ENCODE data around the gene TOPORS.

TOPORS gene

GRCh38 chr9:32503008-32503407 is 49.4 kb downstream of the TOPORS start:
- H3K4me3 ChIP-seq (ENCODE audit: low read length) = no peak overlapping the region
- no peak overlapping the region for H2AFZ ChIP-seq (ENCODE audit: low read length)
- H3K4me2 ChIP-seq (ENCODE audit: low read depth, low read length) = no peak overlapping the region
- H3K27me3 ChIP-seq (replicated peaks; ENCODE audit: insufficient read depth, low read length) = no peaks in the 10 kb centered on the region
- no peak overlapping the region for H3K27ac ChIP-seq (ENCODE audit: low read length)
- no peaks in the 10 kb centered on the region for H3F3A ChIP-seq (ENCODE audit: insufficient read depth, low read length)
- no peaks in the 10 kb centered on the region for H3K79me2 ChIP-seq (ENCODE audit: low read length)
- H3K9me3 ChIP-seq (replicated peaks; ENCODE audit: insufficient read depth, low read length) = no peaks in the 10 kb centered on the region
- no peaks in the 10 kb centered on the region for H4K20me1 ChIP-seq (ENCODE audit: insufficient read depth, low read length)
- no peaks in the 10 kb centered on the region for H3K4me1 ChIP-seq (ENCODE audit: low read length)
- no peak overlapping the region for H3K9ac ChIP-seq (ENCODE audit: low read length)
- DNase-seq = no peak
- no peaks in the 10 kb centered on the region for H3K36me3 ChIP-seq (replicated peaks; ENCODE audit: insufficient read depth, low read length)
- TF ChIP-seq EZH2 (optimal IDR thresholded peaks at IDR 0.05; ENCODE audit: low read depth, low read length) (no peak), CTCF (IDR thresholded peaks at IDR 0.05; ENCODE audit: low read length) (no peak), EZH2phosphoT487 (IDR thresholded peaks at IDR 0.05; ENCODE audit: low read length) (no peak)
- H3K9me2 ChIP-seq (replicated peaks; ENCODE audit: insufficient read depth, low read length) = no peaks in the 10 kb centered on the region

DNA sequence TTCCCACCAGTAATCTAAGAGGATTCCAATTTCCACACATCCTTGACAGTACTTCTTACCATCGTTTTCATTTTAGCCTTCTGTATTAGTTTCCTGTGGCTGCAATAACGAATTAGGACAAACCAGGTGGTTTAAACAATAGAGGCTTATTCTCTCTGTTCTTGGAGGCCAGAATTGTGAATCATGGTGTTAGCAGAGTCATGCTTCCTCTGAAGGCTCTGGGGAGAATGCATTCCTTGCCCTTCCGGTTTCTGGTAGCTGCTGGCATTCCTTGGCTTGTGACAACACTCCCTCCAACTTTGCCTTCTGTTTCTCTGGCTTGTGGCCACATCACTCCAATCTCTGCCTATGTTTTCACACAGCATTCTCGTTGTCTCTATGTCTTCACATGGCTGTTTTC is 49.9 kb downstream of the TOPORS start:
- H4K20me1 ChIP-seq (ENCODE audit: insufficient read depth, low read length) = no peaks in the 10 kb centered on the region

GRCh38 chr9:32501868-32502267 is 50.5 kb downstream of the TOPORS start:
- Histone ChIP-seq H3K4me2 (ENCODE audit: low read depth, low read length) (no peak overlapping the region), H3K4me1 (ENCODE audit: low read length) (no peaks in the 10 kb centered on the region), H3K9me2 (replicated peaks; ENCODE audit: insufficient read depth, low read length) (no peaks in the 10 kb centered on the region), H3K9me3 (replicated peaks; ENCODE audit: insufficient read depth, low read length) (no peaks in the 10 kb centered on the region), H3K36me3 (replicated peaks; ENCODE audit: insufficient read depth, low read length) (no peaks in the 10 kb centered on the region), H3K27me3 (replicated peaks; ENCODE audit: insufficient read depth, low read length) (no peaks in the 10 kb centered on the region), H2AFZ (ENCODE audit: low read length) (no peak overlapping the region), H3F3A (ENCODE audit: insufficient read depth, low read length) (no peaks in the 10 kb centered on the region), H3K4me3 (ENCODE audit: low read length) (no peak overlapping the region), H3K9ac (ENCODE audit: low read length) (no peak overlapping the region), H3K27ac (ENCODE audit: low read length) (no peak overlapping the region), H4K20me1 (ENCODE audit: insufficient read depth, low read length) (no peaks in the 10 kb centered on the region), H3K79me2 (ENCODE audit: low read length) (no peaks in the 10 kb centered on the region)
- TF ChIP-seq EZH2 (optimal IDR thresholded peaks at IDR 0.05; ENCODE audit: low read depth, low read length) (no peak), EZH2phosphoT487 (IDR thresholded peaks at IDR 0.05; ENCODE audit: low read length) (no peak), CTCF (IDR thresholded peaks at IDR 0.05; ENCODE audit: low read length) (no peak)
- no peak for DNase-seq

More for the DNA sequence above, 49.9 kb downstream of the TOPORS start:
- H3K36me3 ChIP-seq (replicated peaks; ENCODE audit: insufficient read depth, low read length) = no peaks in the 10 kb centered on the region
- no peak overlapping the region for H3K27ac ChIP-seq (ENCODE audit: low read length)
- no peaks in the 10 kb centered on the region for H3K9me3 ChIP-seq (replicated peaks; ENCODE audit: insufficient read depth, low read length)
- H3K4me2 ChIP-seq (ENCODE audit: low read depth, low read length) = no peak overlapping the region
- H3K79me2 ChIP-seq (ENCODE audit: low read length) = no peaks in the 10 kb centered on the region
- DNase-seq = no peak
- no peak for TF ChIP-seq CTCF (IDR thresholded peaks at IDR 0.05; ENCODE audit: low read length)
- no peak overlapping the region for H2AFZ ChIP-seq (ENCODE audit: low read length)
- H3K4me3 ChIP-seq (ENCODE audit: low read length) = no peak overlapping the region
- no peaks in the 10 kb centered on the region for H3K27me3 ChIP-seq (replicated peaks; ENCODE audit: insufficient read depth, low read length)
- no peaks in the 10 kb centered on the region for H3F3A ChIP-seq (ENCODE audit: insufficient read depth, low read length)
- H3K9ac ChIP-seq (ENCODE audit: low read length) = no peak overlapping the region
- H3K9me2 ChIP-seq (replicated peaks; ENCODE audit: insufficient read depth, low read length) = no peaks in the 10 kb centered on the region
- H3K4me1 ChIP-seq (ENCODE audit: low read length) = no peaks in the 10 kb centered on the region

Measured in MM.1S (cell line).